HepG2 (cell line): ENCODE data around the gene CFAP90. TPM values are rescaled to one million over a fixed set of nuclear protein-coding genes. Genes with fewer than 3 reads are reported as not detected.

ENCODE experiments used
- BORCS8-MEF2B ChIP-seq: sonication (generic); formaldehyde crosslinking; IDR thresholded peaks from 2 replicates; pipeline ENCODE4 v1.8.0; 2022; ENCODE audit warnings: mild to moderate bottlenecking, missing genetic modification reagents
- ZBTB8A ChIP-seq: sonication (generic); formaldehyde crosslinking; IDR thresholded peaks from 2 replicates; pipeline ENCODE4 v1.4.0; 2020; ENCODE audit warnings: mild to moderate bottlenecking, low read depth, missing genetic modification reagents, borderline replicate concordance
- ZFP90 ChIP-seq: sonication (generic); formaldehyde crosslinking; IDR thresholded peaks from 2 replicates; pipeline ENCODE4 v1.8.0; 2022; ENCODE audit warnings: missing genetic modification reagents, mild to moderate bottlenecking, inconsistent platforms, borderline replicate concordance
- ZNF800 ChIP-seq: sonication (generic); formaldehyde crosslinking; IDR thresholded peaks from 2 replicates; pipeline ENCODE4 v1.4.0; 2020; ENCODE audit warnings: missing genetic modification reagents
- polyA plus RNA-seq, 8 experiments: library from polyadenylated mRNA; depleted of rRNA in 3 of 8; stranded (reverse) in 7 of 8; unstranded in 1 of 8; fragments of >200 nt; fragmentation: Illumina TruSeq in 4 of 8; extraction: Trizol in 4 of 8; gene quantifications; 2 replicates each; pipeline versions ENCODE4 v1.2.1 to v1.2.3, GENCODE V29; 2011 to 2016; ENCODE audit warnings: low read depth in 4 of 8, missing spikeins in 1 of 8, mixed read lengths in 1 of 8; ENCODE audit not compliant: insufficient read depth in 1 of 8
- total RNA-seq, 5 experiments: library from RNA; depleted of rRNA; stranded (reverse); fragments of >200 nt; fragmentation: Illumina TruSeq; extraction: Trizol; gene quantifications; 2 replicates each; pipeline ENCODE4 v1.2.3, GENCODE V29; 2016; ENCODE audit warnings: low read depth in 1 of 5
- TF ChIP-seq, protein P1 (sequence below): sonication (generic); formaldehyde crosslinking; conservative IDR thresholded peaks from 2 replicates; pipeline ENCODE4 v1.4.0; 2020; ENCODE audit warnings: missing genetic modification reagents
- TF ChIP-seq, protein P2 (sequence below): sonication (generic); formaldehyde crosslinking; IDR thresholded peaks from 2 replicates; pipeline ENCODE4 v1.4.0; 2020; ENCODE audit warnings: missing genetic modification reagents, low read depth, mild to moderate bottlenecking, borderline replicate concordance

The CFAP90 gene
- total and polyA plus RNA-seq, 2 of the 13 experiments (the other 11 are each of a cell fraction or from before 2014, with no cell fraction given): 0.11 TPM; not detected in 1

DNA sequence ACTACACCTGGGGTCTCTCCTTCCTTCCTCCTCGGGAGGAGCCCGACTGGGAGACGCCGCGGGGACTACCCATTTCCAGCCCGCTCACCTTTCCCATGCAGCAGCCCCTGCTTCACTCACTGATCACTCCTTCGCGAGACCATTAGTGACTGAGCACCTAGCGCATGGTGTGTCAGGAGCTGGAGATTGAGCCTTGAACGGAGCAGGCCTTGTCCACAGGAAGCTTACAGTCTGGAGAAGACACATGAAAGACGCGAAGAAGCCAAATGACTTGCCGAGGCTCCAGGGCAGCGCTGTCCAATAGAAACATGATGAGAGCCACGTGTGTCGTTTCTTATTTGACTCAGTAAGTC is 283 bp upstream of the CFAP90 start (continued):
- TF ChIP-seq ZBTB8A (CRISPR knock-in tag) (no peak), ZFP90 (CRISPR knock-in tag) (no peak), BORCS8-MEF2B (0 out of 2 replicates have a peak, but pooled peaks have one; percentile 45), ZNF800 (no peak)
- TF ChIP-seq, protein P1, sequence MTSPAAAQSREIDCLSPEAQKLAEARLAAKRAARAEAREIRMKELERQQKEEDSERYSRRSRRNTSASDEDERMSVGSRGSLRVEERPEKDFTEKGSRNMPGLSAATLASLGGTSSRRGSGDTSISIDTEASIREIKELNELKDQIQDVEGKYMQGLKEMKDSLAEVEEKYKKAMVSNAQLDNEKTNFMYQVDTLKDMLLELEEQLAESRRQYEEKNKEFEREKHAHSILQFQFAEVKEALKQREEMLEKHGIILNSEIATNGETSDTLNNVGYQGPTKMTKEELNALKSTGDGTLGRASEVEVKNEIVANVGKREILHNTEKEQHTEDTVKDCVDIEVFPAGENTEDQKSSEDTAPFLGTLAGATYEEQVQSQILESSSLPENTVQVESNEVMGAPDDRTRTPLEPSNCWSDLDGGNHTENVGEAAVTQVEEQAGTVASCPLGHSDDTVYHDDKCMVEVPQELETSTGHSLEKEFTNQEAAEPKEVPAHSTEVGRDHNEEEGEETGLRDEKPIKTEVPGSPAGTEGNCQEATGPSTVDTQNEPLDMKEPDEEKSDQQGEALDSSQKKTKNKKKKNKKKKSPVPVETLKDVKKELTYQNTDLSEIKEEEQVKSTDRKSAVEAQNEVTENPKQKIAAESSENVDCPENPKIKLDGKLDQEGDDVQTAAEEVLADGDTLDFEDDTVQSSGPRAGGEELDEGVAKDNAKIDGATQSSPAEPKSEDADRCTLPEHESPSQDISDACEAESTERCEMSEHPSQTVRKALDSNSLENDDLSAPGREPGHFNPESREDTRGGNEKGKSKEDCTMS (CRISPR knock-in tag): no peak
- TF ChIP-seq, protein P2, sequence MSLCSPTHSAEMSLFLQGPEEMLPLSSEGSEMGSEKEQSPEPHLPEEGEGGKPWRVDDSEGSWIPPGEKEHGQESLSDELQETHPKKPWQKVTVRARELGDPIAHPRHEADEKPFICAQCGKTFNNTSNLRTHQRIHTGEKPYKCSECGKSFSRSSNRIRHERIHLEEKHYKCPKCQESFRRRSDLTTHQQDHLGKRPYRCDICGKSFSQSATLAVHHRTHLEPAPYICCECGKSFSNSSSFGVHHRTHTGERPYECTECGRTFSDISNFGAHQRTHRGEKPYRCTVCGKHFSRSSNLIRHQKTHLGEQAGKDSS (CRISPR knock-in tag): 0 out of 2 replicates have a peak, but pooled peaks have one; percentile 12
